ENCODE results near the gene TMEM221. TPM values are rescaled to one million over a fixed set of nuclear protein-coding genes. Genes with fewer than 3 reads are reported as not detected.

The TMEM221 gene
- total RNA-seq, 2 donors from 2014 or later: 3.5 to 4.8 TPM

DNA sequence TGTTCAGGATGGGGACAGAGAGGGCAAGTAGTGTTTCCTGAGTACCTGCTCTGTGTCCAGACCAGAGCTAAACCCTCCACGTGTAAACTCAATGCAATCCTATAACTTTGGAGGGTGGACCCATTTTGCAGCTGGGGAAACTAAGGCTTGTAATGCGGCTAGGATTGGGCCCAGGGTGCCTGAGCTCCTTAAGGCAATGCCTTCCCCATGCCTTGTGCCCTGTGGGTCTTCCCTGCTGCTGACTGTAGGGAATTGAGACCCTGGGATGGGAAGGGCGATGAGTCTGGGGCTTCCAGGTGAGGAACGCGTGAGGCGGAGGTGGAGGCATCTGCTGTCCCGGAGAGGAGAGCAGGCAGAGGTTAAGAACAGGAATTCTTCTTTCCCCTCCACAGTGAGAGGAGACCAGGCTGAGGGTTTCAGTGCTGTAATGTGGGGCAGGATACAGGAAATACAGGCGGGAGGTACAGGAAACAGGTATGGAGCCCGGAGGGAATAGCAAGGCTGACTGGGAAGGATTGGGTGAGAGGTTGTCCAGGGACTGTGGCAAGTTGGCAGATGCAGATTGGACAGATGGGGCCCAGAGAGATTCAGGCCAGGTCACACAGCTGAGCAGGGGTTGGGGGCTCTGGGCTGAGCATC is 41.0 kb upstream of the TMEM221 start:
- H3K4me1 ChIP-seq (ENCODE audit: control insufficient read depth, insufficient read depth, low read length): no peaks in the 10 kb centered on the region
- no peak overlapping the region for H3K27ac ChIP-seq (ENCODE audit: low read depth, low read length)
- DNase-seq: no peak
- Mint-ChIP-seq H3K36me3 (ENCODE audit: low read depth) (no peaks in the 10 kb centered on the region), H3K4me3 (no peak overlapping the region), H3K27me3 (ENCODE audit: insufficient read depth) (peaks cover 4% of the 10 kb centered on the region), H3K4me1 (peaks cover 7% of the 10 kb centered on the region), H3K27ac (no peak overlapping the region), H3K9me3 (no peaks in the 10 kb centered on the region)
- H3K4me3 ChIP-seq (ENCODE audit: low read length): no peak overlapping the region
- H3K9me3 ChIP-seq (ENCODE audit: control insufficient read depth, low read length): no peaks in the 10 kb centered on the region
- no peak overlapping the region for H3K9ac ChIP-seq (ENCODE audit: extremely low read depth, low read length, poor library complexity, severe bottlenecking)
- WGBS, 2 experiments (ENCODE audit: insufficient coverage in 1 of 2, insufficient read length in 1 of 2): 86 to 89% methylated on average over 7 to 9 of the region's 9 CpGs
- TF ChIP-seq, protein P1, sequence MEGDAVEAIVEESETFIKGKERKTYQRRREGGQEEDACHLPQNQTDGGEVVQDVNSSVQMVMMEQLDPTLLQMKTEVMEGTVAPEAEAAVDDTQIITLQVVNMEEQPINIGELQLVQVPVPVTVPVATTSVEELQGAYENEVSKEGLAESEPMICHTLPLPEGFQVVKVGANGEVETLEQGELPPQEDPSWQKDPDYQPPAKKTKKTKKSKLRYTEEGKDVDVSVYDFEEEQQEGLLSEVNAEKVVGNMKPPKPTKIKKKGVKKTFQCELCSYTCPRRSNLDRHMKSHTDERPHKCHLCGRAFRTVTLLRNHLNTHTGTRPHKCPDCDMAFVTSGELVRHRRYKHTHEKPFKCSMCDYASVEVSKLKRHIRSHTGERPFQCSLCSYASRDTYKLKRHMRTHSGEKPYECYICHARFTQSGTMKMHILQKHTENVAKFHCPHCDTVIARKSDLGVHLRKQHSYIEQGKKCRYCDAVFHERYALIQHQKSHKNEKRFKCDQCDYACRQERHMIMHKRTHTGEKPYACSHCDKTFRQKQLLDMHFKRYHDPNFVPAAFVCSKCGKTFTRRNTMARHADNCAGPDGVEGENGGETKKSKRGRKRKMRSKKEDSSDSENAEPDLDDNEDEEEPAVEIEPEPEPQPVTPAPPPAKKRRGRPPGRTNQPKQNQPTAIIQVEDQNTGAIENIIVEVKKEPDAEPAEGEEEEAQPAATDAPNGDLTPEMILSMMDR (conservative IDR thresholded peaks at IDR 0.05): no peak
- H3K27me3 ChIP-seq (ENCODE audit: control insufficient read depth, insufficient read depth, low read length, poor library complexity, severe bottlenecking): no peaks in the 10 kb centered on the region
- H3K36me3 ChIP-seq (ENCODE audit: control insufficient read depth, insufficient read depth, low read length): no peaks in the 10 kb centered on the region

DNA sequence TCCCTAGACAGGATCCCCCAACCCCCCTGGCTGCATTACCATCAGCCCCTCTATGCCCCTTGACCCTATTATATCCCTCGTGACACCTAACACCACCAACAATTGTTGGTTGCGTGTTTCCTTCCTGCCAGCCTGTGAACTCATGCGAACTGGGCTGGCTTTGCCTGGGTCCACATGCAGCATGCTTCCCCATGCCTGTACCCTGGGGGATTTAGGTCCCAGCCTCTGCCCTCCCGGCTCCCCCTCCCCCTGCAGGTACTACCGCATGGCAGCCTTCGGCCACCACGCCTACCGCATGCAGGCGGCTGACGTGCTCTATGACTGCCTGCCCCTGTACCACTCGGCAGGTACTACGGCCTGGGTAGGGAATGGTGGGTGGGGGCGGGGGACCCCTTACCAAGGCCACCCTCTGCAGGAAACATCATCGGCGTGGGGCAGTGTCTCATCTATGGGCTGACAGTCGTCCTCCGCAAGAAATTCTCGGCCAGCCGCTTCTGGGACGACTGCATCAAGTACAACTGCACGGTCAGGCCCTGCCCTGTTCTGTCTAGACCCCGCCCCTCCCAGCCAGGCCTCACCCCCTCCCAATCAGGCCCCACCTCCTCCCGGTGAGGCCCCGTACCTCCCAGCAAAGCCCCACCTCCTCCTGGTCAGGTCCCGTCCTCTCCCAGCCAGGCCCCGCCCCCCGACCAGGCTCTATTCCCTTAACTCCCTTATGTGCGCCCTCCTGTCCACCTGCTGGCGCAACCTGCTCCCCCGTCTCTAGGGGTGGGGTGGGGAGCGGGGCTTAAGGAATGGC is 40.3 kb upstream of the TMEM221 start:
- WGBS, 2 experiments (ENCODE audit: insufficient coverage in 1 of 2, insufficient read length in 1 of 2): 13 to 53% methylated on average over 3 to 30 of the region's 31 CpGs
- TF ChIP-seq, protein P1 (conservative IDR thresholded peaks at IDR 0.05): peak; percentile 75
- peak overlapping the region; percentile 53 for H3K4me3 ChIP-seq (ENCODE audit: low read length)

DNA sequence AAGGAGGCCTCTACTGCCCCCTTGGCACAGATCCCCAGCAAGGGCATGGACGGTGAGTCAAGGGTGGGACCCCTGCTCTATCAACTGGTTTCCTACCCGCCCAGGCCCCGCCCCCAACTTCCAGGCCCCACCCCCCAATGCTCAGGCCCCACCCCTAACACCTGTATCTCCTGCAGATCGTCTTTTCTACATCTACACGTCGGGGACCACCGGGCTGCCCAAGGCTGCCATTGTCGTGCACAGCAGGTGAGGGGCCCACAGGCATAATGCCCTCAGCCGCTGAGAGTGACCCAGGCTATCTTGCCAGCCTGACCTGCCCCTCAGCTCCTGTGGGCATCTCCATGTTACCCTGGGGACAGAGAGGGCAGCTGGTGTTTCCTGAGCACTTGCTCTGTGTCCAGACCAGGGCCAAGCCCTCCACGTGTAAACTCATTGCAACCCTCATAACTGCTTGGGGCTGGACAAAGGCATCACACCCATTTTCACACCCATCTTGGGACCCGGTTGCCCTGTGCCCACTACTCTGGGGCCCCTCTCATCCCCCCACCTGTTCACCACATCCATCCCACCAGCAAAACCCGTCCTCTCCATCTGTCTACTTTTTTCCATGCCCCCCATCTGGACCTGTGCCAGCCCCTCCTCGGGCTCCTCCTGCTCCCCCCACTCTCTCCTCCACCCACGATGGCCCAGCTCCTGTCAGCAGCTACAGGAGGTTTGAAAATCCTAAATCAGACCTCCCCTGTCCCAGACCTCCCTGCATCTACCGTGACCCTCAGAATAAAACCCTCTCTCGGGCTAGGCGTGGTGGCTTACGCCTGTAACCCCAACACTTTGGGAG is 39.0 kb upstream of the TMEM221 start:
- no peak for DNase-seq
- Mint-ChIP-seq H3K9me3 (no peaks in the 10 kb centered on the region), H3K27me3 (ENCODE audit: insufficient read depth) (peaks cover 4% of the 10 kb centered on the region), H3K27ac (no peak overlapping the region), H3K4me3 (no peak overlapping the region), H3K36me3 (ENCODE audit: low read depth) (no peaks in the 10 kb centered on the region), H3K4me1 (peaks cover 7% of the 10 kb centered on the region)
- Histone ChIP-seq H3K27me3 (ENCODE audit: control insufficient read depth, insufficient read depth, low read length, poor library complexity, severe bottlenecking) (no peaks in the 10 kb centered on the region), H3K36me3 (ENCODE audit: control insufficient read depth, insufficient read depth, low read length) (no peaks in the 10 kb centered on the region), H3K9ac (ENCODE audit: extremely low read depth, low read length, poor library complexity, severe bottlenecking) (no peak overlapping the region), H3K27ac (ENCODE audit: low read depth, low read length) (no peak overlapping the region), H3K4me3 (ENCODE audit: low read length) (no peak overlapping the region), H3K9me3 (ENCODE audit: control insufficient read depth, low read length) (no peaks in the 10 kb centered on the region), H3K4me1 (ENCODE audit: control insufficient read depth, insufficient read depth, low read length) (no peaks in the 10 kb centered on the region)
- TF ChIP-seq, protein P1 (conservative IDR thresholded peaks at IDR 0.05): no peak
- WGBS, 2 experiments (ENCODE audit: insufficient coverage in 1 of 2, insufficient read length in 1 of 2): 81 to 85% methylated on average over 11 to 16 of the region's 18 CpGs

More for the DNA sequence above, 40.3 kb upstream of the TMEM221 start:
- Histone ChIP-seq H3K9ac (ENCODE audit: extremely low read depth, low read length, poor library complexity, severe bottlenecking) (no peak overlapping the region), H3K9me3 (ENCODE audit: control insufficient read depth, low read length) (no peaks in the 10 kb centered on the region), H3K27me3 (ENCODE audit: control insufficient read depth, insufficient read depth, low read length, poor library complexity, severe bottlenecking) (no peaks in the 10 kb centered on the region), H3K4me1 (ENCODE audit: control insufficient read depth, insufficient read depth, low read length) (no peaks in the 10 kb centered on the region), H3K36me3 (ENCODE audit: control insufficient read depth, insufficient read depth, low read length) (no peaks in the 10 kb centered on the region), H3K27ac (ENCODE audit: low read depth, low read length) (no peak overlapping the region)
- Mint-ChIP-seq H3K9me3 (no peaks in the 10 kb centered on the region), H3K27me3 (ENCODE audit: insufficient read depth) (peaks cover 4% of the 10 kb centered on the region), H3K4me1 (peaks cover 7% of the 10 kb centered on the region), H3K4me3 (peak overlapping the region; percentile 58), H3K36me3 (ENCODE audit: low read depth) (no peaks in the 10 kb centered on the region), H3K27ac (peak overlapping the region; percentile 89)
- DNase-seq: peak; percentile 99
